ENCODE results near the gene NBPF1.
"Not testable (repeated sequence)": the region's sequence is repeated elsewhere in the genome, so short reads cannot be mapped to it uniquely, and the experiment has no call there.

- TF ChIP-seq EZH2 (IDR thresholded peaks at IDR 0.05; ENCODE audit: insufficient read depth, poor library complexity, severe bottlenecking); EZH2phosphoT487 (IDR thresholded peaks at IDR 0.05; ENCODE audit: insufficient read depth, low read depth): not testable (repeated sequence)
Measured at GRCh38 chr1:16643476-16644192, 30.3 kb upstream of the NBPF1 start.
